DOHH2 (cell line): ENCODE results near the gene SLC9A8.

Experiments
- H3F3A ChIP-seq: fragments of 200-600 bp; sonication (generic), shearing (Covaris generic); 2 replicates; pipeline ENCODE4 v1.6.0; 2016; ENCODE audit warnings: antibody characterized with exemption, mild to moderate bottlenecking; ENCODE audit not compliant: control insufficient read depth, insufficient read depth
- H3K27ac ChIP-seq: fragments of 200-600 bp; sonication (generic); 2 replicates; pipeline ENCODE4 v1.5.1; 2014; ENCODE audit warnings: low read depth, mild to moderate bottlenecking, low read length, moderate library complexity
- H3K27me3 ChIP-seq: fragments of 200-600 bp; sonication (generic); 2 replicates; pipeline ENCODE4 v1.6.1; 2014; ENCODE audit warnings: mild to moderate bottlenecking, low read length, mixed read lengths; ENCODE audit not compliant: control insufficient read depth
- H3K36me3 ChIP-seq: fragments of 200-600 bp; sonication (generic); 2 replicates; pipeline ENCODE4 v1.6.1; 2014; ENCODE audit warnings: mild to moderate bottlenecking, low read length, moderate library complexity, mixed read lengths; ENCODE audit not compliant: control insufficient read depth
- H3K4me1 ChIP-seq: fragments of 200-600 bp; sonication (generic); 2 replicates; pipeline ENCODE4 v1.6.1; 2014; ENCODE audit warnings: mild to moderate bottlenecking, low read length, mixed read lengths; ENCODE audit not compliant: control insufficient read depth
- H3K4me2 ChIP-seq: fragments of 200-600 bp; sonication (generic); 2 replicates; pipeline ENCODE4 v1.6.0; 2014; ENCODE audit warnings: mild to moderate bottlenecking, low read length, moderate library complexity
- H3K4me3 ChIP-seq: fragments of 200-600 bp; sonication (generic); 2 replicates; pipeline ENCODE4 v1.5.1; 2014; ENCODE audit warnings: mild to moderate bottlenecking, low read length, mixed read lengths
- H3K79me2 ChIP-seq: fragments of 200-600 bp; sonication (generic); 2 replicates; pipeline ENCODE4 v1.6.1; 2014; ENCODE audit warnings: mild to moderate bottlenecking, low read length, mixed read lengths; ENCODE audit not compliant: control insufficient read depth
- H3K9me2 ChIP-seq: fragments of 200-600 bp; sonication (generic); replicated peaks from 2 replicates; pipeline ENCODE4 v1.6.1; 2014; ENCODE audit warnings: mild to moderate bottlenecking, low read length, mixed read lengths; ENCODE audit not compliant: control insufficient read depth
- H3K9me3 ChIP-seq: fragments of 200-600 bp; sonication (generic); 2 replicates; pipeline ENCODE4 v1.6.1; 2014; ENCODE audit warnings: antibody characterized with exemption, low read length, mixed read lengths; ENCODE audit not compliant: control insufficient read depth, insufficient read depth
- H4K20me1 ChIP-seq: fragments of 200-600 bp; sonication (generic); 2 replicates; pipeline ENCODE4 v1.6.0; 2014; ENCODE audit warnings: low read depth, mild to moderate bottlenecking, antibody characterized with exemption, low read length, moderate library complexity; ENCODE audit not compliant: control insufficient read depth, insufficient read depth
- CTCF ChIP-seq: fragments of 200-600 bp; sonication (generic); IDR thresholded peaks from one replicate; pipeline ENCODE4 v1.5.1; 2014; ENCODE audit warnings: antibody characterized with exemption, mild to moderate bottlenecking, low read depth, low read length; ENCODE audit not compliant: poor library complexity, severe bottlenecking
- EZH2phosphoT487 ChIP-seq: fragments of 200-600 bp; sonication (generic); IDR thresholded peaks from 2 replicates; pipeline ENCODE4 v1.6.1; 2017; ENCODE audit warnings: borderline replicate concordance, mild to moderate bottlenecking, antibody characterized with exemption, low read length, moderate library complexity, mixed read lengths

Gene SLC9A8

GRCh38 chr20:49852522-49853080 lies 40.0 kb downstream of the SLC9A8 start:
- H3K79me2 ChIP-seq: no peaks in the 10 kb centered on the region
- no peak overlapping the region for H3K4me2 ChIP-seq
- no peaks in the 10 kb centered on the region for H4K20me1 ChIP-seq
- H3F3A ChIP-seq: no peaks in the 10 kb centered on the region
- no peaks in the 10 kb centered on the region for H3K27me3 ChIP-seq
- no peak overlapping the region for H3K4me3 ChIP-seq
- H3K36me3 ChIP-seq: peaks cover 48% of the 10 kb centered on the region
- H3K9me3 ChIP-seq: no peaks in the 10 kb centered on the region
- H3K9me2 ChIP-seq: no peaks in the 10 kb centered on the region
- H3K4me1 ChIP-seq: no peaks in the 10 kb centered on the region
- no peak overlapping the region for H3K27ac ChIP-seq
- TF ChIP-seq CTCF (no peak), EZH2phosphoT487 (no peak)

DNA sequence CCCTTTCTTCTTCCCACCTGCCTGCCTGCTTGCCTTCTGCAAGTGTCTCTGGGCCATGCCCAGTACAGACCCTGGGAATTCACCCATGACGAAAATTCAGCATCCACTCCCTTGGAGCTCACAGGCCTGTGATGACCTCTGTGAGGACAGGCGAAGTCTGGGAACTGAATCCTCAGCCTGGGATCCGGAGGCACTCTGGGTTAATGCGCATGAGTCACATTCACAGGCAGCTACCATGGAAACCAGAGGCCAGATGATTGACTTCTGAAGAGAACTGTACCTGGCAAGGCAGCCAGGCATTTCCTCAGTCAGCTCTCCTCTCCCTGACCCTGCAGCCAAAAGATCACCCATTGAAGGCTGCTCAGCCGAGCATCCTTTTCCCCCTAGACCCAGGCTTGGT lies 41.0 kb downstream of the SLC9A8 start:
- H4K20me1 ChIP-seq: no peaks in the 10 kb centered on the region
- TF ChIP-seq EZH2phosphoT487: no peak

GRCh38 chr20:49854190-49854875 lies 41.7 kb downstream of the SLC9A8 start:
- H3K4me1 ChIP-seq: no peaks in the 10 kb centered on the region
- no peaks in the 10 kb centered on the region for H3K79me2 ChIP-seq
- H4K20me1 ChIP-seq: no peaks in the 10 kb centered on the region
- no peak overlapping the region for H3K4me3 ChIP-seq
- H3K27me3 ChIP-seq: no peaks in the 10 kb centered on the region
- H3K36me3 ChIP-seq: peaks cover 38% of the 10 kb centered on the region
- no peaks in the 10 kb centered on the region for H3F3A ChIP-seq
- no peak overlapping the region for H3K4me2 ChIP-seq
- TF ChIP-seq EZH2phosphoT487 (no peak), CTCF (no peak)
- H3K9me2 ChIP-seq: no peaks in the 10 kb centered on the region
- no peak overlapping the region for H3K27ac ChIP-seq
- no peaks in the 10 kb centered on the region for H3K9me3 ChIP-seq

More for the DNA sequence above, 41.0 kb downstream of the SLC9A8 start:
- H3K9me3 ChIP-seq: no peaks in the 10 kb centered on the region
- no peak overlapping the region for H3K4me3 ChIP-seq
- no peaks in the 10 kb centered on the region for H3K9me2 ChIP-seq
- H3K27me3 ChIP-seq: no peaks in the 10 kb centered on the region
- no peaks in the 10 kb centered on the region for H3F3A ChIP-seq
- H3K4me2 ChIP-seq: no peak overlapping the region
- no peak overlapping the region for H3K27ac ChIP-seq
- no peaks in the 10 kb centered on the region for H3K79me2 ChIP-seq
- peaks cover 41% of the 10 kb centered on the region for H3K36me3 ChIP-seq
- no peaks in the 10 kb centered on the region for H3K4me1 ChIP-seq

GRCh38 chr20:49856904-49857303 lies 44.3 kb downstream of the SLC9A8 start:
- Histone ChIP-seq H3K27ac (no peak overlapping the region), H3K4me3 (no peak overlapping the region), H3K4me2 (no peak overlapping the region), H3K9me3 (no peaks in the 10 kb centered on the region), H3K9me2 (no peaks in the 10 kb centered on the region), H3K27me3 (no peaks in the 10 kb centered on the region), H4K20me1 (no peaks in the 10 kb centered on the region), H3K4me1 (no peaks in the 10 kb centered on the region), H3F3A (no peaks in the 10 kb centered on the region), H3K36me3 (peaks cover 25% of the 10 kb centered on the region), H3K79me2 (no peaks in the 10 kb centered on the region)
- no peak for TF ChIP-seq CTCF
- TF ChIP-seq EZH2phosphoT487: no peak
